ENCODE data around the gene VPS16.
A peak's percentile ranks its signal among the peaks of the same experiment; 100 is the strongest.
"Not testable (repeated sequence)": the region's sequence is repeated elsewhere in the genome, so short reads cannot be mapped to it uniquely, and the experiment has no call there.

Gene VPS16

DNA sequence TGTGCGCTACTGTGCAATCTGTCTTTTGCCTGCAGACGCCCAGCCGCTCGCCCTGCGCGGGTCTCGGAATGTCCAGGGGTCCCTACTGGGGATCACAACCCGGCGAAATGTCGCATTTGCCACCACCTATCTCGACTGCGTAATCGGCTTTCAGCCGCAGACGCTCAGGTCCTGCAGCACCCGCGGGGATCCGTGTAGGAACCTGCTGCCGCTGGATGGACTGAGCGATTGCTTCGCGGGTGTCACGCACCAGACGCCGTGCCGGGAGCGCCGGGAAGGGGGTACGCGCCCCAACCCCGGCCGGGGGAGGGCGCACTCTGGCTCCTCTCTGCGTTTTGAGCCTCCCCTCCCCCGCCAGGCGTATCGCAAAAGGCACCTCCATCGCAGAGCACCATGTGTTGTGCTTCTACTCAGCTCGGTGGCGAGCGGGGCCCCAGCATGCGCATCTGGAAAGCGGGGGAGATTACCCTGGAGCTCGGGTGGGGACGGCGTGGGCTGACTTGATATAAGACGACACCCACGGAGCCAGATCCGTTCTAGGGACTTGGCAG, 32.0 kb downstream of the VPS16 start:
- peak; percentile 51 for DNase-seq

DNA sequence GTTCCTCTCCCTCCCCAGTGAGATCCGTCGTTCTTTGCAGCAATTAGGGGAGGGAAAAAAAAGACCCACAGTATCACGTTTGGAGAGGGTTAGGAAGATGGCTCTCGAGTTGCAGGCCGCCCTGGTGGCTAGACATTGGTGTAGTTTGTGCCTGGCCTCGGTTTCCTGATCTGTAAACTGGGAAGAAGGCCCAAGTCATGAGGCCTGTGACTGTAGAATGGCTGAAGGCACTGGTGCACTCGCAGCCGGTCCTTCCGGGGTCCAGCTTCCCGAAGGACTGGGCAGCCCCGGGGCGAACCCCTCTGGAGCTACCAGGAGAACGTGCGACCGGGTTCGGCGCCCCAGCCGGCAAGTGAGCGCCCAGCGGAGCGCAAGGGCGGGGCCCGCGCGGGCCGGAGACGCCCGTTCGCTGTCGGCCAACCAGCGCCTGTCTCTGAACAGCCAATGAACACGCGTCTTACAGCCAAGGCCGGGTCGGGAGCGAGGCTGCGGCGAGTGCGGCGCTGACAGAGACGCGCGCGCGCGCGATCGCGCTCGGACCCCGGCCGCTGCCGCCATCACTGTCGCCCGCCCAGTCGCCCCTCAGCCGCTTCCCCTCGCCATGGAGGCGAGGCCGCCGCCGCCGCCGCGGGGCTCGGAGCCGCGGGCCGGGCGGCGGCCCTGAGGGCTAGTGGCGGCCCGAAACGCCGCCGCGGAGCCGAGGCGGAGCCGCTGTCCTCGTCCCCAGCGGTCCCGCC, 32.6 kb downstream of the VPS16 start, which contains the start of gene PTPRA:
Gene PTPRA, plus strand, starts transcription at position 472 of the 737 bp plus-strand sequence. CDS start 90,797 bp downstream, outside the sequence.
- peak; percentile 90 for DNase-seq

DNA sequence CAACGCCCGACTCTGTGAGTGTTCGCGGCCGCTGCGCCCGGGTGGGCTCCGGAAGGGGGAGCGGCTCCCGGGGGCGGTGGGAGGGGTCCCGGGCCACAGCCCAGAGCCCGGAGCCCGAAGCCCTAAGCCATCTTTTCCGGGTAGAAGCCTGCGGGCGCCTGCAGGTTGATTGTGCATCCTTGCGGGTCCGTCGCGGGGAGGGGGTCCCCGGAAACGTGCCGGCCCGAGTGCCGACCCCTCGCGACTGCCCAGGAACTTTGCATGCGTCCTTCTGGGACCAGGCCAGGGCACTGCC, 33.1 kb downstream of the VPS16 start:
- peak; percentile 43 for DNase-seq

DNA sequence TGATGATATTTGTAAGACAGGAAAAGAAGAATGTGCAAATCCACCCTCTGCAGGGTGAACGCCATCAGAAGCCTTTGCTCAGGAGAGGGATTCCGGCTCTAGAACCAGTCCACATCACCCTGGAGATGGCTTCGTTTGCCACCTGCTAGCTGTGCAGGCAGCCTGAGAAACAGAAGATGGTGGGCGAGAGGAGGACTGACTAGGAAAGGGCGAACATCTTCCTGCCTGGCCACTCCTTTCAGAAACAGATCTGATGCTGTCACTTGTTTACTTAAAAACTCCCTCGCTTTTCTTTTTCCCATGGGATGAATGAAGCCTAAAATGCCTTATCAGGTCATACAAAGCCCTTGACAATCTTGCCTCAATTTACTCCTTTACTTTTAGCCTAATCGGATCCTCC, 33.9 kb downstream of the VPS16 start:
- no peak for DNase-seq

DNA sequence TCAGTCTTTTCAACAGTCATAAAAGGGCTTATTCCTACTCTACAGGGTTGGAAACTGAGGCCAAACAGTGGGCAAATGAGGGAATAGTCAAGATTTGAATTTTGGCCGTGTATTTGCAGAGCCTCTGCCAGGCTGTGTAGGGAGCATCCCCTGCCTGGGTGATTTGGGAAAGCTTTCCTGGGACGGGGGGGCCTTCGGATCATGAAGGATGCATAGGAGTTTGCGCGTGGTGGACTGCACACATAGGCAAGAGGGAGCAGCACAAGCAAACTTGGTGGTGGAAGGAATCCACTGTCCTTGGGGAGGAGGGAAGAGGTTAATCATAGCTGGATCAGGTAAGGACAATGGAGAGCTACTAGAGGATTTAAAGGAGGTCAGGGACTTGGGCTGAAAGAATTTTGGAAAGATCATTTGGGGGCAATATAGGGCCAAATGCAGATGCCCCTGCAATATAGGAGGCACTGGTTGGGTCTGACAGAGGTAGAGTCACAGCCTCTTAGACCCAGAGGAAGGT, 35.2 kb downstream of the VPS16 start:
- no peak for DNase-seq

DNA sequence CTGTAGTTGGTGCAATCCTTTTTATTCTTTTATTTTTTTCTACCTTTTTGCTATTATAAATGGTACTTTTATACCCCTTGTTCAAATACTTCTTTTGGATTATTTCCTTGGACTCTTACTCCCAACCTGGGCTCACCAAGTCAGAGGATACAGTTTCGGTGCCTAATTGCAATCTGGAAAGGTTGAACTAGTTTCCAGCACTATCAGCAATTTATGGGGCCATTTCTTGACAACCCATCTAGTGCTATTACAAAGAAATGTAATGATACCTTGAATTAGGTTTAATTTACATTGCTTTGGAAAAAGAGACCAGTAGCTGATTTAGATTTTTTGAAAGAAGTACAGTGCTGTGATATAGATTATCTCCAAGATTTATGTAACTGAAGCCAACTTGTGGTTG, 38.0 kb downstream of the VPS16 start:
- DNase-seq: no peak

DNA sequence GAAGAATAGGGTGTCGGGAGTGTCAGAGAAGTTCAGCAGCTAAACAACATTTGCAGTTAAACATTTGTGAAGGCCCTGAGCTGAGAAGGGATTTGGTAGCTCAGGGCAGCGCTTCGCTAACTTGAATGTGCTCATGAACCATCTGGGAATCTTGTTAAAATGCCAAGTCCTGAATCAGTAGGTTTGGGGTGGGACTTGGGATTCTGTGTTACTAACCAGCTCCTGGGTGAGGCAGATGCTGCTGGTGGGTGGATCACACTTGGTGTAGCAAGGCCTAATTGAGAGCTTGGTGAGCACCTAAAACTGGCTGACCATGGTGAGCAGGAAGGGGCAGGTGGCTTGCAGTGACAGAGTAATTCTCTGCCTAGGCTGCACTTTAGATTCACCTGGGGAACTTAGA, 38.6 kb downstream of the VPS16 start:
- peak; percentile 84 for DNase-seq

DNA sequence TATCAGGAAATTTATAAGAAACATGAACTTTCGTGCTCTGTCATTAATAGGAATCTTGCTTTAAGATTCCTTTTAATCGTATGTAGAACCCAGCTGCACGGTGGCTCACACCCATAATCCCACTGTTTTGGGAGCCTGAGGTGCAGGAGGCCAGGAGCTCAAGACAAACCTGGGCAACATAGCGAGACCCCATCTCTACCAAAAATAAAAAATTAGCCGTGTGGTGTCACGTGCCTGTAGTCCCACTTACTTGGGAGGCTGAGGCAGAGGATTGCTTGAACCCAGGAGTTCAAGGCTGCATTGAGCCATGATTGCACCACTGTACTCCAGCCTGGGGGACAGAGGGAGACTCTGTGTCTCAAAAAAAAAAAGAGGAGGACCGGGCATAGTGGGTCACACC, 40.1 kb downstream of the VPS16 start:
- no peak for DNase-seq

DNA sequence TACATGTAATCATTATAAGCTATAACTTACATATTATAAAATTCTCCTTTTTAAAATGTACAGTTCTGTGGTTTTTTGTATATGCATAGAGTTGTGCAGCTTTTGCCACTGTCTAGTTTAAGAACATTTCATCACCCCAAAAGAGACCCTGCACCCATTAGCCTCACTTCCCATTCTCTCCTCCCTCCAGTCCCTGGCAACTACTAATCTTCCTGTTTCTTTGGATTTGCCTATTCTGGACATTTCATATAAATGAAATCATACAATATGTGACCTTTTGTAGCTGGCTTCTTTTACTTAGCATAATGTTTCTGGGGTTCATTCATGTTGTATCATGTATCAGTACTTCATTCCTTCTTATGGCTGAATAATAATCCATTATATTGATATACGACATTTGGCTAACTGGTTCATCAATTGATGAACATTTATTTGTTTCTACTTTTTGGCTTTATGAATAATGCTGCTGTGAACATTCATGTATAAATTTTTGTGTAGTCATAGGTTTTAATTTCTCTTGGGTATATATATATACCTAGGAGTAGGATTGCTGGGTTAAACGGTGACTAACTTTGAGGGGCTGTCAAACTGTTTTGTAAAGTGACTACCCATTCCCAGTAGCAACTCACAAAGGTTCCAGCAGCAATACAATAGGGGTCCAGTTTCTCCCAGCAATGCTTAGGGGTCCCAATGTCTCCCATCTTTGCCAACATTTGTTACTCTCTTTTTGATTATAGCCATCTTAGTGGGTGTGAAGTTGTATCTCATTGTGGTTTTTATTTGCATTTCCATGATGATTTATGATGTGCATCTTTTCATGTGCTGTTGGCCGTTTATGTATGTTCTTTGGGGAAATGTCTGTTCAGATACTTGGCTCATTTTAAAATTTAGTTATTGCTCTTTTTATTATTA, 43.4 kb downstream of the VPS16 start:
- no peak for DNase-seq

DNA sequence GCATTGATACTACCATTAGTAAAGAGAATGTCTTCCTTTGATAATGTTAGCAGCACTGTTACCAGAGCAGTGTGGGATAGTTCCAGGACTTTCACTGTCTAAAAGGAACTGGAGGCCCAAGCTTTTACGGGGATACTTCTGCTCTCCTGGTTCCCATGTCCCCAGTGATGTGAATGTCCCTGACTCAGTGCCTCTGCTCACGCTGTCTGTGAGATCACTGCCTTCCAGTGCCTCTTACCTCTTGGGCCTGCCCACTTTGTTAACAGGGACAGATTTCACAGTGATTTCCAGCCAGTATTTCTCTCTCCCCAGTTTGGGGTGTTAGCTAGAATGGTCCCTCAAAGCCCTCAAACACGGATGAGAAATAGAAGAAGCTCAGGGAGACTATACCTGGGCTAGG, 47.2 kb downstream of the VPS16 start:
- DNase-seq: no peak

DNA sequence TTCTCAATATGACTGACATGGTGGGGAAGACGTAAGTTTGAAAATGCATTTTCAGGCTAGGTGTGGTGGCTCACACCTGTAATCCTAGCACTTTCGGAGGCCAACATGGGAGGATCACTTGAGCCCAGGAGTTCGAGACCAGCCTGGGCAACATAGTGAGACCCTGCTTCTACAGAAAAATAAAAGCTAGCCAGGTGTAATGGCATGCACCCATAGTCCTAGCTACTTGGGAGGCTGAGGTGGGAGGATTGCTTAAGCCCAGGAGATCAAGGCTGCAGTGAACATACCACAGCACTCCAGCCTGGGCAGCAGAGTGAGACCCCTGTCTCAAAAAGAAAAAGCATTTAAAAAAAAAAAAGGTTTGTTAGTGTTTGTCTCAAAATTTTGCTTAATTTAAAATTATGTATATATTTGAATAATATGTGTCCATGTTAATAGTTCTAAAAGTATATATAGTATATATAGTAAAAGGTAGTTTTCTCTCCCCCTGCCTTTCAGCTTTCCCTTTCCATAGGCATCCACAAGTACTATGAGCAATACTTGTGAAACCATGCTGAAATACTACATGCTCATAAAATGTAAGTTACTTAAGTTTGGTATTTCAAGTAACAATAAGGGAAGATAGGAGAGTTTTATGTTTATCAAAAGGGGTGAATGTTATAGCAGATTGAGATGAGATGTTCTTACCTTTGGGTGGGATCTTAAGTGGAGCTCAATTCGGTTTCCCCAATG, 47.8 kb downstream of the VPS16 start:
- no peak for DNase-seq

DNA sequence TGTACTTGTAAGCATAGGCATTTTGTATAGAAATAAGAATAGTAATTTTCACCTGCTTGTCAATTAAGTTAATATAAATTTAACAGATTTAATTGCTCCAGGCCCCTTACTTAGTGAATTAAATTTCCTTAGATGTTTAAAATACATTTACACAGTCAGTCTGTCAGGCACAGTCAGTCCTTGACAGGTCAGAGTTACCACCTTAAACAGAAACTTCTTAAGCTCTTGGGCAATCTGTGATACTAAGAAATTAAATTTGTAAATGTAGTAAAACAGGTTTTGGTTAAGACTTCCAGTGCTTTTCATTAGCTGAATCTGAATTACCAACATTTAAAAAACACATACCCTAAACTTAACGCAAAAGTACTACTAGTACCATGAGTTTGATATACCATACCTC, 48.7 kb downstream of the VPS16 start:
- DNase-seq: no peak

DNA sequence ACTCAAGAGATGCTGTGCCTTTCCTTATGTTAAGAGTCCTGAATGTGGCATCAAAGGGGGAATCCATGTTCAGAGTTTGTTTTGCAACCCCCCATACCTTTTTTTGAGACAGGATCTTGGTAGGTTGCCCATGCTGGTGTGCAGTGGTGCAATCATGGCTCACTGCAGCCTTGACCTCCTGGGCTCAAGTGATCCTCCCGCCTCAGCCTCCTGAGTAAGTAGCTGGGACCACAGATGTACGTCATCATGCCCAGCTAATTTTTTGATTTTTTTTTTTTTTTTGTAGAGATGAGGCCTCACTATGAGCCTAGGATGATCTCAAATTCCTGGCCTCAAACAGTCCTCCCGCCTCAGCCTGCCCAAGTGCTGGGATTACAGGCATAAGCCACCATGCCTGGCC, 49.3 kb downstream of the VPS16 start:
- DNase-seq: no peak

DNA sequence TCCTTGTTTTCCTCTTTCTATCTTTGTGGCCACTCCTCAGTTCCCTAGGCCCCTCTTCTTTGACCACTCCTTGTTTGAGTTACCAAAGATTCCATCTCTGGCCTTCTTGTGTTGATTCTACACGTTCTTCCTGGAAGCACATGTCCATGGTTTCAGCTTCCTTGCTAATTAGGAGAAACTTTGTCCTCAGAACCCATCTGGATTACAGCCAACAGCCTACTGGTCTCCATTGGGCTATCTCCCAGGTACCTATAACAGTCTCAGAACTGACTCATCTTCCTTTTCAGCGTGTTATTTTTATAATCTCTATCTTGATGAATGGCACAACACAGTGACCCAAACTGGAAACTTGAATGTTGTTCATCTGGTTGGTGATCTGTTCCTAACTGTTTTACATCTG, 50.2 kb downstream of the VPS16 start:
- peak; percentile 32 for DNase-seq

DNA sequence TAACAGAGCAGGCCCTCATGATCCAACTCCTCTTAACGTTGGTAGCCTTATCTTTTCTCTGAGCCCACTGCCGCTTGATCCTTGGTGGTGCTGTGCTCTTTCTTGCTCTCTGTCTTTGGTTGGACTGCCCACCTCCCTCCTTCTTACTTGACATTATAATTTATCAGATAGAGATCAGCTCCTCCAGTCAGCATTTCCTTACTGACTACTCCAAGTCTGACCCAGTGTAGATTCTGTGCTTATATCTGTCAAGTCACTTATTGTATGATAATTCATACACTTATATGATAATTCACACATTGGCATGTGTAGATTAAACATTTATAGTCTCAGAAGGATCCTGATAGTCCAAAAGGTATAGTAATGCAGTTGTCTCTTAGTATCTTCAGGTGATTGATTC, 50.8 kb downstream of the VPS16 start:
- DNase-seq: no peak

DNA sequence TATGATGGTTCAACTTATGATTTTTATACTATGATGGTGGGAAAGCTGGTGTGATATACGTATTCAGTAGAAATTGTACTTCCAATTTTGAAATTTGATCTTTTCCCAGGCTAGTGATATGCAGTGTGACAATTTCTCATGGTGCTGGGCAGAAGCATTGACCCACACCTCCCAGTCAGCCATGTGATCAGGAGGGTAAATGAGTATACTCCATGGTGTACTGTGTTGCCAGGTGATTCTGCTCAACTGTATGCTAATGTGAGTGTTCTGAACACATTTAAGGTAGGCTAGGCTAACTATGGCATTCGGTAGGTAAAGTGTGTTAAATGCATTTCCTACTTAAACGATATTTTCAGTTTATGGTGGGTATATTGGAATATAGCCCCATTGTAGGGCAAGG, 51.8 kb downstream of the VPS16 start:
- no peak for DNase-seq

DNA sequence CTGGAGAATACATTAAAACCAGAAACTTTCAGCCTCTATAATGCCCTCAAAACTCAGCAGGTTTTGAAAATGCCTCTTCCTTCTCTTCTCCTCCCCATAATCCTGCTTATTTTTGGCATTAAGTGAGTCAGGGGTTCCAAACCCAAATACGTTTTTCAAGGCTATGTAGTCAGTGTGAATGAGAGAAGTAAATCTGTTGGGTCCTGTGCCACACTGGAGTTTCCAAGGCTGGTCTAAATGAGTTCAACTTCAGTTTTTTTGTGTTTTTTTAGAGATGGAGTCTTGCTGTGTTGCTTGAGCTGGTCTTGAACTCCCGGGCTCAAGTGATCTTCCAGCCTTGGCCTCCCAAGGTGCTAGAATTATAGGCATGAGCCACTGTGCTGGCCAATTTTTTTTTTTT, 53.7 kb downstream of the VPS16 start:
- DNase-seq: no peak

DNA sequence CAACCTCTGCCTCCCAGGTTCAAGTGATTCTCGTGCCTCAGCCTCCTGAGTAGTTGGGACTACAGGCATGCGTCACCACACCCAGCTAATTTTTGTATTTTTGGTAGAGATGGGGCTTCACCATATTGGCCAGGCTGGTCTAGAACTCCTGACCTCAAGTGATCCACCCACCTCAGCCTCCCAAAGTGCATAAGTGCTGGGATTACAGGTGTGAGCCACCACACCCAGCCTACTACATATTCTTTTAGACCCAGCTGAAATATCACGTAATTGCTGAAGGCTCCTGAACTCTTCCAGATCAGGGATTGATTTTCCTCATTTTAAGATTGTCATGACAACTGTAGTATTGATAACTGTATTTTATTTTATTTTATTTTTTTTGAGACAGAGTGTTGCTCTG, 54.6 kb downstream of the VPS16 start:
- not testable (repeated sequence) for DNase-seq

DNA sequence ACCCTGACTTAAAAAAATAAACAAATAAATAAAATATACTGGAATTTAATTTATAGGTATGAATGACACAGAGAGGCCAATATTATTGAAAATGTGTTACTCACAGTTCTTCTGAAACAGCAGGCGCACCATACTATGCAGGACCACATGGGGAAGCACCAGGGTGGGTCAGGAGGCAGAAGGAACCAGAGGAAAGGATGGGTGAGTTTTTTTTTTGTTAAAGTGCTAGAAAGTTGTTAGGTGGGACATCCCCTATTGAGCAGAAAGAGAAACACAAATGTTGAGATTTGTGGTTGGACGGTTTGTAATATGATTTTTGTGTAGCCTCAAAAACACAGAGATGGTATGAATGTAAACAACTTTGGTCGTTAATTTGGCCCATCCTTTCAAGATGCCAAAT, 58.7 kb downstream of the VPS16 start:
- no peak for DNase-seq

DNA sequence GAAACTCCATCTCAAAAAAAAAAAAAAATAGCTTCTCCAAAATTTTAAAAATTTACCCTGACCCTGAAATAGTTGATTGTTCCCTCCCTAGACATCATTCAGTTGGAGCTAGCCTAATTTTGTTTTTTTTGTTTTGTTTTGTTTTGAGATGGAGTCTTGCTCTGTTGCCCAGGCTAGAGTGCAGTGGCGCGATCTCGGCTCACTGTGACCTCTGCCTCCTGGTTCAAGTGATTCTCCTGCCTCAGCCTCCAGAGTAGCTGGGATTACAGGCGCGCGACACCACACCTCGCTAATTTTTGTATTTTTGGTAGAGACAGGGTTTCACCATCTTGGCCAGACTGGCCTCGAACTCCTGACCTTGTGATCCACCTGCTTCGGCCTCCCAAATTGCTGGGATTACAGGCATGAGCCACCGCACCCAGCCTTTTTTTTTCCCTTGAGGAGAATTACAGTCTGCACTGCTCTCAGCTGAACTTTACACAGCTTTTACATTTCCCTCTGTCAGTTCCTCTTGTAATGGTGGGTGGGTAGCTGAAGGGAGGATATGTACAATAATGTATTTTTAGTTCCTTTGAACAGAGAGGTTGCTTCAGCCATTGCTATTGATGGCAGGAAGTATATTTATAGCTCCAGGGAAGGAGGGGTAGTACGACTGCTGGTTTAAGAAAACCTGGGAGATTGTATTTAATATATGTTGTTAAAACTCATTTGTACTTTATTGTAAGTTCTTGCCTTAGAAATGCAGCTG, 60.5 kb downstream of the VPS16 start:
- no peak for DNase-seq

DNA sequence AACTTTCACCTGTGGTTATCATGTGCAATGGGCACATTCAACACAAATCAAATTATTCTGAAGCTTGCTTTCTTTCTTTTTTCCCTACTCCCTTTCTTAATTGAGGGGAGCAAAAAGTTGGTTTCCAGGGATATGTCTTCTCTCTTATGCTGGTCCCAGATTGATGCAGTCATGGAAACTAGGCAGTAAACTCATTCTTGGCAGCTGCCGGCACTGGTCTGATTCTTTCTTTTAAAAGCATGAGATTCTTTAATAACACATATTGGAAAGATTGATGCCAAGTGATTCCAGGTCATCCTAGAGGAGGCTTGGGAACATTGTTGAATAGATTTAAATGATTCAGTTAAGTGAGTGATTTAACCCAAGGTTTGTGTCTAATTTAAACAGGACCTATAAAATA, 61.7 kb downstream of the VPS16 start:
- DNase-seq: no peak

DNA sequence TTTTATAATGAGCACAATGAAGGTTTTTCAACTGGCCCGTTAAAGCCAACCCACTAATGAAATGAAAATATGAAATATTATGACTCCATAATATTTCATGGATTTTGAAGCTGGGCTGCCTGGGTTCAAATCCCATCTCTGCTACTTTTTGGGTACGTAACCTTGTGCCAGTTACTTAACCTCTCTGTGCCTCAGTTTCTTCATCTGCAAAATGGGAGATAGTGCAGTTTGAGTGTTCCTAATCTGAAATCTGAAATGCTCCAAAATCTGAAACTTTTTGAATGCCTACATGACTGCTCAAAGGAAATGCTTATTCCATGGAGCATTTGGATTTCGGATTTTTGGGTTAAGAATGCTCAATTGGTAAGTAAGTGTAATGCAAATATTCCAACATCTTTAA, 62.3 kb downstream of the VPS16 start:
- DNase-seq: no peak

Measured in fibroblast of skin of right quadriceps (primary cell).